ENCODE results near the gene CDH15.

CDH15 gene, protein sequence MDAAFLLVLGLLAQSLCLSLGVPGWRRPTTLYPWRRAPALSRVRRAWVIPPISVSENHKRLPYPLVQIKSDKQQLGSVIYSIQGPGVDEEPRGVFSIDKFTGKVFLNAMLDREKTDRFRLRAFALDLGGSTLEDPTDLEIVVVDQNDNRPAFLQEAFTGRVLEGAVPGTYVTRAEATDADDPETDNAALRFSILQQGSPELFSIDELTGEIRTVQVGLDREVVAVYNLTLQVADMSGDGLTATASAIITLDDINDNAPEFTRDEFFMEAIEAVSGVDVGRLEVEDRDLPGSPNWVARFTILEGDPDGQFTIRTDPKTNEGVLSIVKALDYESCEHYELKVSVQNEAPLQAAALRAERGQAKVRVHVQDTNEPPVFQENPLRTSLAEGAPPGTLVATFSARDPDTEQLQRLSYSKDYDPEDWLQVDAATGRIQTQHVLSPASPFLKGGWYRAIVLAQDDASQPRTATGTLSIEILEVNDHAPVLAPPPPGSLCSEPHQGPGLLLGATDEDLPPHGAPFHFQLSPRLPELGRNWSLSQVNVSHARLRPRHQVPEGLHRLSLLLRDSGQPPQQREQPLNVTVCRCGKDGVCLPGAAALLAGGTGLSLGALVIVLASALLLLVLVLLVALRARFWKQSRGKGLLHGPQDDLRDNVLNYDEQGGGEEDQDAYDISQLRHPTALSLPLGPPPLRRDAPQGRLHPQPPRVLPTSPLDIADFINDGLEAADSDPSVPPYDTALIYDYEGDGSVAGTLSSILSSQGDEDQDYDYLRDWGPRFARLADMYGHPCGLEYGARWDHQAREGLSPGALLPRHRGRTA

GRCh38 chr16:89171216-89172170, at the start of gene CDH15:
TSS of gene CDH15 (plus strand) at chr16:89171748. CDS start at chr16:89171832, 84 bp downstream.
- TF ChIP-seq, protein P1, sequence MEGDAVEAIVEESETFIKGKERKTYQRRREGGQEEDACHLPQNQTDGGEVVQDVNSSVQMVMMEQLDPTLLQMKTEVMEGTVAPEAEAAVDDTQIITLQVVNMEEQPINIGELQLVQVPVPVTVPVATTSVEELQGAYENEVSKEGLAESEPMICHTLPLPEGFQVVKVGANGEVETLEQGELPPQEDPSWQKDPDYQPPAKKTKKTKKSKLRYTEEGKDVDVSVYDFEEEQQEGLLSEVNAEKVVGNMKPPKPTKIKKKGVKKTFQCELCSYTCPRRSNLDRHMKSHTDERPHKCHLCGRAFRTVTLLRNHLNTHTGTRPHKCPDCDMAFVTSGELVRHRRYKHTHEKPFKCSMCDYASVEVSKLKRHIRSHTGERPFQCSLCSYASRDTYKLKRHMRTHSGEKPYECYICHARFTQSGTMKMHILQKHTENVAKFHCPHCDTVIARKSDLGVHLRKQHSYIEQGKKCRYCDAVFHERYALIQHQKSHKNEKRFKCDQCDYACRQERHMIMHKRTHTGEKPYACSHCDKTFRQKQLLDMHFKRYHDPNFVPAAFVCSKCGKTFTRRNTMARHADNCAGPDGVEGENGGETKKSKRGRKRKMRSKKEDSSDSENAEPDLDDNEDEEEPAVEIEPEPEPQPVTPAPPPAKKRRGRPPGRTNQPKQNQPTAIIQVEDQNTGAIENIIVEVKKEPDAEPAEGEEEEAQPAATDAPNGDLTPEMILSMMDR (IDR thresholded peaks at IDR 0.05; ENCODE audit: low read depth, low read length, missing control alignments), result no peak
- peak; percentile 84 for DNase-seq (ENCODE audit: low read depth)
- H3K4me3 ChIP-seq (ENCODE audit: low read depth, low read length), result no peak within 1 kb of the TSS; the same call in 1 of the 2 replicates

DNA sequence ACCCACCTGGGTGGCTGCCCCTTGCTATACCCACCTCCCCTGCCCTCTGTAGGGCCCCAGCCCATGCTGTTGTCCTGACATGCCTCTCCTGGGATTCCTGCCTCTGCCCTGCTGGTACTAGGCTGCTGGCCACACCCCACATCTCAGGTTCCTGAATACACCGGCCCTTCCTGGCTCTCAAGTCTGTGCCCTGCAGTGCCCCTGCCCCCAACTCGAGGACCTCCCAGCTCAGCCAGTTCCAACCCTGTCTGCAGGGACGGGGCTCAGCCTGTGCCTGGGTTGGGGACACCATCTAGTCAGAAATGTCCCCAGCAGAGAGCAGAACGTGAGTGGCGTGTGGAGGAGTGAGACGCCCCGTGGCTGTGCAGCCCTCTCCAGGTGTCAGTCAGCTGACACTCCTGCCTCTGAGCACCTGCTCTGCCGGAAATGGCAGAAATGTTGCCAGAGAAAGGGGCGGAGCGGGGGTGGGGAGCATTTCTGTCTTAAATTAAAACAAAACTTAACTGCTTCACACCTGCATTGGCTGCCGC, 49.2 kb upstream of the CDH15 start:
- TF ChIP-seq, protein P1 (IDR thresholded peaks at IDR 0.05; ENCODE audit: low read depth, low read length, missing control alignments), result no peak
- no peak for DNase-seq (ENCODE audit: low read depth)
- no peak overlapping the region for H3K4me3 ChIP-seq (ENCODE audit: low read depth, low read length)

DNA sequence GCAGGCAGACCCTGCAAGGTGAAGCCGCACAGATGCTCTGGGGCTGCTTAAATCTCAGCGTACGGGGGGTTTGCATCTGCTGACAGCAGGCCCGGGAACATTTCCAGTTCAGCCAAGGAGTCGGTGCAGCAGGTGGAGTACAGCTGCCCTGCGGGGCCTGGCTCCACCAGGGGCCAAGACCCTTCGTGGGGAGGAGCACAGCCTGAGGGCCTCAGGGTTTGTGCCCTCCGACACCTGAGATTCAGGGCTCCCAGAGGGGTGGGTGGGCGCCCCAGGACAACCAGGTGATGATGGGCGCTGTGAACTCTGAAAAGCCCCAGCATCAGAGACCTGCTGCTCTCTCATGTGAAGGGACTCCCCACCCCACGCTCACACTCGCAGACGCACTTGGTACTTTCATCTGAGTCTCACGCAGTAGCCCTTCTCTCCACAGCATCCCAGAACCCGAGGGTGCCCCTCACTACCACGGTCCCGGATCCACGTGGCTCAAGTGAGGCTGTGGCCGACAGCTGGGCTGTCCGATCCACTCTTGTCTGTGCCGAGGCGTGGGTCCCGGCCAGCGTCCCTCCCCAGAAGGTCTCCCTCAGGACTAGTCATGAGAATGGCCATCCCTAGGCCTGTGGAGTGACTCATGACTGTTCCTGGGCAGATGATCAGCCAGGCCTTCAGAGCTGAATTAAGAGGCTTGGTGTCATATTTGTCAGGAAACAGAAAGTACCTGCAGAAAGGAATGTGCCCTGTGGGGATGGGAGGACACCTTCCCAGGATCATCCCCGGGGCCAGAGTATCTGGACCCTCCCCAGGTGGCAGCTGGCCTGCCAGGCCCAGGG, 48.3 kb upstream of the CDH15 start:
- H3K4me3 ChIP-seq (ENCODE audit: low read depth, low read length), result no peak overlapping the region
- DNase-seq (ENCODE audit: low read depth), result no peak
- TF ChIP-seq, protein P1 (IDR thresholded peaks at IDR 0.05; ENCODE audit: low read depth, low read length, missing control alignments), result no peak

GRCh38 chr16:89123831-89124100, 47.8 kb upstream of the CDH15 start:
- TF ChIP-seq, protein P1 (IDR thresholded peaks at IDR 0.05; ENCODE audit: low read depth, low read length, missing control alignments), result no peak
- H3K4me3 ChIP-seq (ENCODE audit: low read depth, low read length), result no peak overlapping the region
- DNase-seq (ENCODE audit: low read depth), result no peak

GRCh38 chr16:89129378-89129777, 42.2 kb upstream of the CDH15 start:
- no peak overlapping the region for H3K4me3 ChIP-seq (ENCODE audit: low read depth, low read length)
- TF ChIP-seq, protein P1 (IDR thresholded peaks at IDR 0.05; ENCODE audit: low read depth, low read length, missing control alignments), result no peak
- DNase-seq (ENCODE audit: low read depth), result no peak

DNA sequence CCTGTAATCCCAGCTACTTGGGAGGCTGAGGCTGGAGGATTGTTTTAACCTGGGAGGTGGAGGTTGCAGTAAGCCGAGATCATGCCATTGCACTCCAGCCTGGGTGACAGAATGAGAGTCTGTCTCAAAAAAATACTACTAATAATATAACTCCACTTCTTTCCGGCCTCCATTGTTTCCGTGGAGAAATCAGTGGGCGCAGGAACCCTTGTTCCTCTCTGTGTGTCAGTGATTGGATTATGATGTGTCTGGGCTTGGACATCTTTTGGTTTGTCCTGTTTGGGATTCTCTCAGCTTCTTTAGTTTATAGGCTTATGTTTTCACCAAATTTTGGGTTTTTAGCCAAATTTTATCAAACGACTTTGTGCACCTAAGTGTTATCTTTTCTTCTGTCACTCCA, 41.1 kb upstream of the CDH15 start:
- TF ChIP-seq, protein P1 (IDR thresholded peaks at IDR 0.05; ENCODE audit: low read depth, low read length, missing control alignments), result no peak
- no peak overlapping the region for H3K4me3 ChIP-seq (ENCODE audit: low read depth, low read length)
- no peak for DNase-seq (ENCODE audit: low read depth)
